K562 (cell line): ENCODE results near the gene FDX2. TPM values are rescaled to one million over a fixed set of nuclear protein-coding genes. Genes with fewer than 3 reads are reported as not detected.

Source experiments
- CREB3L1 ChIP-seq: fragments of 450-650 bp; IDR thresholded peaks from 2 replicates; pipeline ENCODE4 v1.6.1; 2014; ENCODE audit warnings: low read depth, mild to moderate bottlenecking, moderate library complexity, borderline replicate concordance
- CUX1 ChIP-seq: fragments of 200-800 bp; sonication (Bioruptor generic); IDR thresholded peaks from 2 replicates; pipeline ENCODE4 v1.6.1; 2016; ENCODE audit warnings: missing genetic modification characterization, missing compliant biosample characterization
- NFIC ChIP-seq: fragments of 450-650 bp; IDR thresholded peaks from 2 replicates; pipeline ENCODE4 v1.6.1; 2017; ENCODE audit warnings: mild to moderate bottlenecking, inconsistent platforms
- PHB ChIP-seq: fragments of 250-450 bp; sonication (Bioruptor Pico); IDR thresholded peaks from 2 replicates; pipeline ENCODE4 v1.5.0; 2021
- RERE ChIP-seq: sonication (generic); formaldehyde crosslinking; IDR thresholded peaks from 2 replicates; pipeline ENCODE4 v1.8.0; 2023; ENCODE audit warnings: missing genetic modification reagents, mild to moderate bottlenecking, borderline replicate concordance
- ZBTB26 ChIP-seq: fragments of 450-650 bp; formaldehyde crosslinking; IDR thresholded peaks from 2 replicates; pipeline ENCODE4 v1.4.0; 2022; ENCODE audit warnings: missing genetic modification characterization
- ZC3H8 ChIP-seq: fragments of 450-650 bp; IDR thresholded peaks from 2 replicates; pipeline ENCODE4 v1.6.1; 2017
- polyA plus RNA-seq, 8 experiments: library from polyadenylated mRNA; depleted of rRNA in 4 of 8; stranded (reverse) in 5 of 8; unstranded in 3 of 8; fragments of >200 nt; fragmentation: Nextera tagmentation in 2 of 8; fragmentation: Illumina TruSeq in 1 of 8; extraction: Ambion mirVana in 2 of 8; extraction: Trizol in 1 of 8; gene quantifications; 2 replicates each; pipeline versions ENCODE4 v1.2.1 to v1.2.3, GENCODE V29; 2011 to 2014; ENCODE audit warnings: inconsistent platforms in 1 of 8, missing spikeins in 1 of 8
- total RNA-seq, 7 experiments: library from RNA; depleted of rRNA in 6 of 7; stranded (reverse); fragments of >200 nt in 6 of 7; fragmentation: Illumina TruSeq in 2 of 7; extraction: Trizol in 2 of 7; gene quantifications; 2 replicates each; pipeline versions ENCODE4 v1.2.1 to v1.2.3, GENCODE V29; 2011 to 2021; ENCODE audit warnings: low replicate concordance in 1 of 7

The FDX2 gene
- total and polyA plus RNA-seq, 9 of the 15 experiments (the other 6 are each of a cell fraction or from before 2014, with no cell fraction given), result 2.5 to 49.8 (median 29.7) TPM

- TF ChIP-seq ZC3H8 (no peak), CUX1 (no peak), ZBTB26 (CRISPR knock-in tag) (no peak), NFIC (peak; percentile 64), PHB (no peak), RERE (no peak), CREB3L1 (0 out of 2 replicates have a peak, but pooled peaks have one; percentile 37)
Measured at GRCh38 chr19:10292789-10293636, 22.8 kb downstream of the FDX2 start (continued).
